T-cell (primary cell): ENCODE results near the gene MYO1C. TPM values are rescaled to one million over a fixed set of nuclear protein-coding genes. Genes with fewer than 3 reads are reported as not detected.

Experiments
- ATAC-seq, 4 experiments: fragments of 200-7000 bp in 3 of 4; fragments of 150-1000 bp in 1 of 4; cut with Tn5 transposase; replicated peaks in 1 of 4; 1 replicate in 3 of 4; 2 replicates in 1 of 4; pipeline ENCODE4 v1.10.0; 2021; ENCODE audit warnings: moderate library complexity in 3 of 4, mild to moderate bottlenecking in 2 of 4, moderate number of reproducible peaks in 1 of 4
- CTCF ChIA-PET, 2 donors: fragments of 300-600 bp; sonication (Branson Sonifier 250); formaldehyde crosslinking; loops; one replicate each; lab custom pipeline; 2022; ENCODE audit warnings: antibody characterized with exemption in 2 of 2; lab: Charles Lee
- POLR2A ChIA-PET, 2 donors: fragments of 300-600 bp; sonication (Branson Sonifier 250); formaldehyde crosslinking; loops; one replicate each; lab custom pipeline; 2022; ENCODE audit warnings: antibody characterized with exemption in 2 of 2; lab: Charles Lee
- DNase-seq, 35 experiments: peaks; one replicate each; pipeline versions ENCODE4 v3.0.0 to v3.0.0-alpha.2; 2013 to 2023
- H3K27ac ChIP-seq: one replicate; pipeline ENCODE4 v1.5.1; 2013; ENCODE audit warnings: low read length
- H3K27me3 ChIP-seq, 2 experiments: replicated peaks in 1 of 2; 1 replicate in 1 of 2; 2 replicates in 1 of 2; pipeline versions ENCODE4 v1.6.1 to v1.7.0; 2013; ENCODE audit warnings: low read length in 1 of 2, mixed read lengths in 1 of 2; ENCODE audit not compliant: control insufficient read depth in 2 of 2, insufficient read depth in 2 of 2; ENCODE audit errors: extremely low read depth in 1 of 2
- H3K36me3 ChIP-seq, 2 donors: 1 replicate in 1 of 2; 2 replicates in 1 of 2; pipeline versions ENCODE4 v1.6.1 to v1.7.0; 2013; ENCODE audit warnings: low read length in 1 of 2; ENCODE audit not compliant: control insufficient read depth in 2 of 2, insufficient read depth in 1 of 2; ENCODE audit errors: extremely low read depth in 1 of 2
- H3K4me1 ChIP-seq, 2 experiments: 1 replicate in 1 of 2; 2 replicates in 1 of 2; pipeline versions ENCODE4 v1.6.1 to v1.7.0; 2013; ENCODE audit warnings: low read length in 2 of 2, mixed read lengths in 1 of 2; ENCODE audit not compliant: insufficient read depth in 2 of 2, control insufficient read depth in 1 of 2; ENCODE audit errors: extremely low read depth in 1 of 2
- H3K4me3 ChIP-seq, 2 donors: 1 replicate in 1 of 2; 2 replicates in 1 of 2; pipeline versions ENCODE4 v1.5.1 to v1.7.0; 2013; ENCODE audit warnings: mild to moderate bottlenecking in 2 of 2, low read length in 1 of 2, moderate library complexity in 1 of 2; ENCODE audit not compliant: control insufficient read depth in 1 of 2; ENCODE audit errors: extremely low read depth in 1 of 2
- H3K9me3 ChIP-seq: 2 replicates; pipeline ENCODE4 v1.7.0; 2013
- H3K27ac Mint-ChIP-seq, 2 donors: one replicate each; pipeline ENCODE4 v1.8.0; 2020 to 2021; ENCODE audit warnings: mild to moderate bottlenecking in 2 of 2, mixed read lengths in 2 of 2
- H3K27me3 Mint-ChIP-seq, 2 donors: one replicate each; pipeline ENCODE4 v1.8.0; 2021 to 2022; ENCODE audit warnings: mixed read lengths in 2 of 2
- H3K36me3 Mint-ChIP-seq: one replicate; pipeline ENCODE4 v1.8.0; 2021; ENCODE audit warnings: mixed read lengths
- H3K4me1 Mint-ChIP-seq, 3 donors: one replicate each; pipeline ENCODE4 v1.8.0; 2020 to 2022; ENCODE audit warnings: mixed read lengths in 3 of 3, mild to moderate bottlenecking in 1 of 3
- H3K4me3 Mint-ChIP-seq, 3 donors: one replicate each; pipeline ENCODE4 v1.8.0; 2020 to 2022; ENCODE audit warnings: mild to moderate bottlenecking in 3 of 3, mixed read lengths in 3 of 3, moderate library complexity in 3 of 3
- H3K9me3 Mint-ChIP-seq, 3 donors: one replicate each; pipeline ENCODE4 v1.8.0; 2020 to 2022; ENCODE audit warnings: mixed read lengths in 3 of 3
- WGBS: methylation state at CpG from one replicate; pipeline ENCODE4 v1.1.5; 2013; ENCODE audit warnings: missing lambda C conversion rate; ENCODE audit not compliant: insufficient coverage; 5-methylcytosine and 5-hydroxymethylcytosine counted together
- total RNA-seq, 35 experiments: library from RNA in 6 of 35; stranded (reverse) in 6 of 35; fragments of 120-200 nt in 1 of 35; gene quantifications; one replicate each; pipeline versions ENCODE4 v1.2.1 to v1.2.4 and lab custom pipeline; 2013 to 2026

The MYO1C gene
- total RNA-seq, 5 donors from 2014 or later (not counting 1 experiment from before 2014, with no cell fraction given), result 18.0 to 41.5 (median 31.2) TPM

GRCh38 chr17:1518410-1518809 is 25.9 kb upstream of the MYO1C start:
- Mint-ChIP-seq H3K27me3 (no peaks in the 10 kb centered on the region), H3K9me3 (no peaks in the 10 kb centered on the region), H3K27ac (no peak overlapping the region), H3K36me3 (peaks cover 21% of the 10 kb centered on the region), H3K4me1 (peaks cover 23 to 29% (median 25%) of the 10 kb centered on the region in 3 donors), H3K4me3 (peak overlapping the region; percentile 78 to 91 (median 90))
- Histone ChIP-seq H3K36me3 (peaks cover 13 to 26% of the 10 kb centered on the region in 2 donors), H3K27ac (no peak overlapping the region), H3K4me3 (no peak overlapping the region), H3K4me1 (peaks cover 6 to 34% of the 10 kb centered on the region in 2 experiments), H3K27me3 (no peaks in the 10 kb centered on the region), H3K9me3 (no peaks in the 10 kb centered on the region)
- 100% methylated on average over 1 of the region's 2 CpGs for WGBS
- DNase-seq (no peak), ATAC-seq (no peak)
- ChIA-PET CTCF (interaction anchor here in 1 of 2 donors (0.5 to 0.6 kb wide), 2 partner anchors 42 to 161 kb away, joined by 3 read pairs; no protein-coding TSS in a partner anchor), POLR2A (interaction anchor here (0.5 to 0.6 kb wide), 2 partner anchors 68 to 126 kb away, joined by 4 read pairs; no protein-coding TSS in a partner anchor)

DNA sequence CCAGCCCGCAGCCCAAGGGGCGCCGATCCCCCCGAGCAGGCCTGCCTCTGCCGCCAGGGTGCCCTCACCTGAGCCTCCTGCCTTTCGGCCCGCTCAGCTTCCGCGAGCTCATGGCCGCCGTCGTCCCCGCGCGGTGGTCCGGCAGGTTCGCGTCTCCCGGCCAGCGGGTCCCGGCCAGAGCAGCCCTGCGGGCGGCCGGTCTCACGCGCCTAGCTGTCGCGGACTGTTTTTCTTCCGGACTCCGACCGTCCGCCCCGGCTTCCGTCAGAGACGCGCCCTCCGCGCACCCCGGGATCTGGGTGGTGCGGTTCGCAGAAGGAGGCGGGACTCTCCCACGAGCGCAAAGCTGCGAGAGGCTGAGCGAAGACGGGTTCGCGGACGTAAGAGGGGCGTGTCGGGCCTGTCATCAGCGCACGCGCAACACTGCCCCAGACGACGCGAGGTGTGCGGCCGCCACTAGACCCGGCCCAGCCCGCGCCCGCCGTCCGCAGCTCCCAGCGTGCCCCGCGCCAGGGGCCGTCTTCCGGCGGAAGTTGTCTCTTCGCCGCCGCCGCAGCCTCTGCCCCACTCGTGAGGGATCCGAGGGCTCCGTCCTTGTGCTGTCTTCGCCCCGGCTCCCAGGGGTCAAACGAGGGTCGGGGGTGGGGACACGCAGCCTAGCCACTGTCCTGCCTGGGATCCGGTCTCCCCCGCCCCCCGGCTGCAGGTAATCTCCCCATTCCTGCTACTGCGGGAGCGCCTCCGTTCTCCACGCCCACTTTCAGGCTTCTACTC is 24.1 kb upstream of the MYO1C start, which contains the start of gene INPP5K:
TSS of gene INPP5K (minus strand) at position 225 of the 774 bp plus-strand sequence. CDS start at position 112, 113 bp downstream.
- Mint-ChIP-seq H3K27ac (peak within 1 kb of the TSS; percentile 92 to 93), H3K27me3 (no peaks in the 10 kb centered on the region), H3K4me1 (peaks cover 23 to 34% (median 28%) of the 10 kb centered on the region in 3 donors), H3K36me3 (peaks cover 21% of the 10 kb centered on the region), H3K9me3 (no peaks in the 10 kb centered on the region), H3K4me3 (peak within 1 kb of the TSS; percentile 90 to 92 (median 91))
- peak; percentile 92 to 99 (median 98) for DNase-seq
- ATAC-seq, result peak; percentile 89 to 94 (median 92)
- Histone ChIP-seq H3K27me3 (no peaks in the 10 kb centered on the region), H3K9me3 (no peaks in the 10 kb centered on the region), H3K27ac (peak within 1 kb of the TSS; percentile 72), H3K4me3 (peak within 1 kb of the TSS; percentile 89 to 90), H3K36me3 (peaks cover 16 to 38% of the 10 kb centered on the region in 2 donors), H3K4me1 (peaks cover 6 to 35% of the 10 kb centered on the region in 2 experiments)
- WGBS, result under 1% methylated on average over 90 of the region's 91 CpGs
- POLR2A ChIA-PET, result interaction anchor here (0.7 to 1.1 kb wide), 4 partner anchors 16 to 174 kb away, joined by 3 to 5 read pairs (median 3); no protein-coding TSS in a partner anchor
- CTCF ChIA-PET, result interaction anchor here in 1 of 2 donors (0.6 to 2.5 kb wide), 6 partner anchors 17 to 658 kb away, joined by 4 to 70 read pairs (median 6); no protein-coding TSS in a partner anchor

- ATAC-seq, result peak; percentile 7 to 21 (median 16)
- ChIA-PET POLR2A (interaction anchor here in 1 of 2 donors (0.6 to 1.1 kb wide), 3 partner anchors 15 to 154 kb away, joined by 3 to 5 read pairs (median 3); no protein-coding TSS in a partner anchor), CTCF (interaction anchor here (0.5 to 2.5 kb wide), 10 partner anchors 17 to 658 kb away, joined by 3 to 70 read pairs (median 4); no protein-coding TSS in a partner anchor)
- no peaks in the 10 kb centered on the region for H3K9me3 Mint-ChIP-seq
- under 1% methylated on average over 27 of the region's 31 CpGs for WGBS
- no peaks in the 10 kb centered on the region for H3K9me3 ChIP-seq
- H3K4me1 Mint-ChIP-seq, result peaks cover 23 to 34% (median 28%) of the 10 kb centered on the region in 3 donors
- H3K27ac ChIP-seq, result peak overlapping the region; percentile 72
- H3K27me3 Mint-ChIP-seq, result no peaks in the 10 kb centered on the region
- H3K36me3 ChIP-seq, result peaks cover 16 to 45% of the 10 kb centered on the region in 2 donors
- DNase-seq, result peak; percentile 15 to 83 (median 45)
- peak overlapping the region; percentile 92 to 93 for H3K27ac Mint-ChIP-seq
- H3K27me3 ChIP-seq, result no peaks in the 10 kb centered on the region
- peak overlapping the region; percentile 90 to 92 (median 91) for H3K4me3 Mint-ChIP-seq
- H3K4me1 ChIP-seq, result peaks cover 6 to 35% of the 10 kb centered on the region in 2 experiments
- peaks cover 17% of the 10 kb centered on the region for H3K36me3 Mint-ChIP-seq
- peak overlapping the region; percentile 81 to 87 for H3K4me3 ChIP-seq
Measured at GRCh38 chr17:1515640-1516387, 23.3 kb upstream of the MYO1C start.

DNA sequence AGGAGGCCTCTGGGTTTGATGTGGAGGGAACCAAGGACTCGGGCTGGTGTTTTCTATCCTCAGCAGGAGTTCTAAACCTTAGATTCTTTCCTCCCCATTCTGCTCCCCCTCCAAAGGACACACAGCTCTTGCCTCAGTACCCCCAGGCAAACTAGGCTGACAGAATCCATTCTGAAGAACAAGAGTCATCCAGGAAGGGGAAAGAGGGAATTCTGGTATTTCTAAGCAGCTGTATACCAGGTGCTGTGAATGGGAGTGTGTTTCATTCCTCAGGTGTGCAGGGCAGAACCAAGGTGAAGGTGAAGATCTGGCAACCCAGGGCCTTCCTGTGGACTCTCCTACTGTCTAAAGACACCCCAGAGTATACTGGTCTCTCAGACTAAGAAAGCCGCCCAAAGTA is 19.9 kb upstream of the MYO1C start:
- peaks cover 30% of the 10 kb centered on the region for H3K36me3 Mint-ChIP-seq
- no peaks in the 10 kb centered on the region for H3K27me3 Mint-ChIP-seq
- 100% methylated on average over 1 of the region's 2 CpGs for WGBS
- H3K4me3 Mint-ChIP-seq, result no peak overlapping the region
- POLR2A ChIA-PET, result interaction anchor here in 1 of 2 donors (0.6 to 0.9 kb wide), 2 partner anchors 10 to 151 kb away, joined by 5 read pairs; no protein-coding TSS in a partner anchor
- no peak for ATAC-seq
- no peak overlapping the region for H3K27ac Mint-ChIP-seq
- Histone ChIP-seq H3K9me3 (no peaks in the 10 kb centered on the region), H3K27me3 (no peaks in the 10 kb centered on the region), H3K4me1 (peaks cover 6 to 39% of the 10 kb centered on the region in 2 experiments), H3K4me3 (no peak overlapping the region), H3K36me3 (peaks cover 20 to 62% of the 10 kb centered on the region in 2 donors), H3K27ac (no peak overlapping the region)
- peaks cover 30 to 38% (median 35%) of the 10 kb centered on the region in 3 donors for H3K4me1 Mint-ChIP-seq
- DNase-seq, result no peak
- no peaks in the 10 kb centered on the region for H3K9me3 Mint-ChIP-seq
- CTCF ChIA-PET, result interaction anchor here (1.3 to 1.5 kb wide), 2 partner anchors 147 kb away, joined by 3 to 4 read pairs; no protein-coding TSS in a partner anchor

DNA sequence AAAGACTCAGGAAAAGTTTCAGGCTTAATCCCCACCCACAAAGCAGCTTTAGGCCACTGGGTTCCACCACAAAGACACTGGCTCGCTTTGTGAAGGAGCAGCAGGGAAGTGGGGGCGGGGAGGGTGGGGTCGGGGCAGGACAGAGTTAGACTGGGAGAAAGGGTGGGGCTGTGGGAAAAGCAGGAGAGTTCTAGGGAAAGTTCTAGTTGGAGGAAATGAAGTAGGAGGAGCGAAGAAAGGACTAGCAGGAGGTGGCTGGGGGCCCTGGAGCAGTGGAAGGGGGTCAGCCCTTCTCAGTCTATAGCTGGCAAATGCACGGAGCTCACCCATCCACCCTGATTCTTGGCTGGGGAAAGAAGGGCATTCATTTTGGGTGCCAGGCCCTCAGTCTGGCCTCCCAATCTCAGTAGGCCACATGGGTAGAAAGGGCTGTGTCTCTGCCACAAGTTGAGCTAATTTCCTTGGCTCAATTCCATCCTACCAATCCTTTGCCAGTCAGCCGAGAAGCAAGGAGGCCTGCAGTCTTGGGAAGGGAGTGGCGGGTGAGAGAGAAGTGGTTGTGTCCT is 19.4 kb upstream of the MYO1C start:
- H3K36me3 Mint-ChIP-seq, result peaks cover 34% of the 10 kb centered on the region
- CTCF ChIA-PET, result interaction anchor here (1.3 to 1.5 kb wide), 2 partner anchors 146 to 147 kb away, joined by 3 to 4 read pairs; no protein-coding TSS in a partner anchor
- no peak overlapping the region for H3K27ac Mint-ChIP-seq
- no peaks in the 10 kb centered on the region for H3K9me3 ChIP-seq
- POLR2A ChIA-PET, result interaction anchor here in 1 of 2 donors (0.6 to 0.9 kb wide), 3 partner anchors 9 to 150 kb away, joined by 3 to 5 read pairs (median 5); partner anchors contain the start of gene CRK
- peaks cover 6 to 34% of the 10 kb centered on the region in 2 experiments for H3K4me1 ChIP-seq
- H3K36me3 ChIP-seq, result peaks cover 23 to 67% of the 10 kb centered on the region in 2 donors
- DNase-seq (no peak), ATAC-seq (no peak)
- no peaks in the 10 kb centered on the region for H3K27me3 Mint-ChIP-seq
- H3K4me3 Mint-ChIP-seq, result no peak overlapping the region
- H3K4me1 Mint-ChIP-seq, result peaks cover 30 to 38% (median 35%) of the 10 kb centered on the region in 3 donors
- H3K4me3 ChIP-seq, result no peak overlapping the region
- H3K27me3 ChIP-seq, result no peaks in the 10 kb centered on the region
- no peak overlapping the region for H3K27ac ChIP-seq
- WGBS, result 100% methylated on average over 1 of the region's 7 CpGs
- no peaks in the 10 kb centered on the region for H3K9me3 Mint-ChIP-seq
